ENCODE data around the gene SLC25A21.
"Not testable (repeated sequence)": the region's sequence is repeated elsewhere in the genome, so short reads cannot be mapped to it uniquely, and the experiment has no call there.

The SLC25A21 gene

DNA sequence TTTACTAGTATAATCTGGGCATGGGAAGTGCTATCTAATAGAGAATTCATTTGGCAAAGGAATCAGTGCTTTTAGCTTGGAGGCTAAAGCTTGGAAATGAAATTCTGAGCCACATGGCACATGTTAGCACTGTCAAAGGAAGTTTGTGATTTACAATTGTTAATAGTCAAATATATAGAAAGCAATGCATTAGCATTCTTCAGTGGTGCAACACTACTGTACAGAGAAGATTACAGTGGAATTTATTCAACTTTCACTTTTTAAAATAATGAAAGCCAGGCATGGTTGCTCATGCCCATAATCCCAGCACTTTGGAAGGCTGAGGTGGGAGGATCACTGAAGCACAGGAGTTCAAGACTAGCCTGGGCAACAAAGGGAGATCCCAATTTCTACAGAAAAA is 464.8 kb downstream of the SLC25A21 start:
- no peak overlapping the region for H3K9ac ChIP-seq (ENCODE audit: low read depth, low read length)
- no peaks in the 10 kb centered on the region for H3K4me1 ChIP-seq (ENCODE audit: control insufficient read depth, insufficient read depth, low read length)
- H3K4me3 ChIP-seq (ENCODE audit: low read length), result no peak overlapping the region
- H3K9me3 ChIP-seq (replicated peaks; ENCODE audit: low read length), result no peaks in the 10 kb centered on the region
- H3K27me3 ChIP-seq (ENCODE audit: control insufficient read depth, insufficient read depth, low read length), result peaks cover 22% of the 10 kb centered on the region
- no peaks in the 10 kb centered on the region for H3K36me3 ChIP-seq (ENCODE audit: insufficient read depth, low read length)
- no peak overlapping the region for H3K4me2 ChIP-seq (ENCODE audit: low read length)

- Histone ChIP-seq H3K4me2 (ENCODE audit: low read length) (no peak overlapping the region), H3K9me3 (replicated peaks; ENCODE audit: low read length) (no peaks in the 10 kb centered on the region), H3K9ac (ENCODE audit: low read depth, low read length) (no peak overlapping the region), H3K4me3 (ENCODE audit: low read length) (no peak overlapping the region), H3K4me1 (ENCODE audit: control insufficient read depth, insufficient read depth, low read length) (no peaks in the 10 kb centered on the region), H3K27me3 (ENCODE audit: control insufficient read depth, insufficient read depth, low read length) (peaks cover 6% of the 10 kb centered on the region), H3K36me3 (ENCODE audit: insufficient read depth, low read length) (no peaks in the 10 kb centered on the region)
These were observed 469.9 kb downstream of the SLC25A21 start for GRCh38 chr14:36702474-36702873.

DNA sequence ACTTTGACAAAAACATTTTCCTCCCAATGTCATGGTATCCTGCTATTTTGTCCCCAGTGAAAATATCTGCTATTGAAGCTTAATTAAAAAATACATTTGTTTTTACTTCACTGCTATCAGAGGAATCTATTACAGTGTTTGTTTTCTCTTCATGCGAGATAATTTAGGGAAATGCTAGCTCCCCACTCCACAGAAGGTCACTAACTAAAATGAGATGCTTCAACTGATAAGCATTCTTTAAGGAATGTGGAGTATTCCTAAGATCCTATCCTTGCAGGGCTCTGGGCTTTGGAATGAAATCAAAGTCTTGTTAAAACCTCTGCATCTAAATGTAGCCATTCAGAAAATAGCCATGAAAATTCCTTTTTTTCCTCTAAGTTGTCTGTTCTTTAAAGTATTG is 471.3 kb downstream of the SLC25A21 start:
- Histone ChIP-seq H3K9ac (ENCODE audit: low read depth, low read length) (no peak overlapping the region), H3K4me3 (ENCODE audit: low read length) (no peak overlapping the region), H3K4me1 (ENCODE audit: control insufficient read depth, insufficient read depth, low read length) (no peaks in the 10 kb centered on the region), H3K36me3 (ENCODE audit: insufficient read depth, low read length) (no peaks in the 10 kb centered on the region), H3K27me3 (ENCODE audit: control insufficient read depth, insufficient read depth, low read length) (peaks cover 3% of the 10 kb centered on the region), H3K4me2 (ENCODE audit: low read length) (no peak overlapping the region), H3K9me3 (replicated peaks; ENCODE audit: low read length) (no peaks in the 10 kb centered on the region)

GRCh38 chr14:36700651-36701050 is 471.8 kb downstream of the SLC25A21 start:
- no peaks in the 10 kb centered on the region for H3K36me3 ChIP-seq (ENCODE audit: insufficient read depth, low read length)
- H3K4me1 ChIP-seq (ENCODE audit: control insufficient read depth, insufficient read depth, low read length), result no peaks in the 10 kb centered on the region
- no peak overlapping the region for H3K4me3 ChIP-seq (ENCODE audit: low read length)
- no peak overlapping the region for H3K9ac ChIP-seq (ENCODE audit: low read depth, low read length)
- H3K4me2 ChIP-seq (ENCODE audit: low read length), result no peak overlapping the region
- H3K9me3 ChIP-seq (replicated peaks; ENCODE audit: low read length), result no peaks in the 10 kb centered on the region
- peaks cover 3% of the 10 kb centered on the region for H3K27me3 ChIP-seq (ENCODE audit: control insufficient read depth, insufficient read depth, low read length)

- H3K36me3 ChIP-seq (ENCODE audit: insufficient read depth, low read length); H3K9me3 ChIP-seq (replicated peaks; ENCODE audit: low read length); H3K4me3 ChIP-seq (ENCODE audit: low read length); H3K4me2 ChIP-seq (ENCODE audit: low read length); H3K4me1 ChIP-seq (ENCODE audit: control insufficient read depth, insufficient read depth, low read length); H3K27me3 ChIP-seq (ENCODE audit: control insufficient read depth, insufficient read depth, low read length); H3K9ac ChIP-seq (ENCODE audit: low read depth, low read length): not testable (repeated sequence)
These were observed 473.0 kb downstream of the SLC25A21 start for GRCh38 chr14:36699420-36699819.

- Histone ChIP-seq H3K9ac (ENCODE audit: low read depth, low read length) (no peak overlapping the region), H3K4me2 (ENCODE audit: low read length) (no peak overlapping the region), H3K27me3 (ENCODE audit: control insufficient read depth, insufficient read depth, low read length) (no peaks in the 10 kb centered on the region), H3K4me3 (ENCODE audit: low read length) (no peak overlapping the region), H3K9me3 (replicated peaks; ENCODE audit: low read length) (no peaks in the 10 kb centered on the region), H3K4me1 (ENCODE audit: control insufficient read depth, insufficient read depth, low read length) (peaks cover 9% of the 10 kb centered on the region), H3K36me3 (ENCODE audit: insufficient read depth, low read length) (no peaks in the 10 kb centered on the region)
These were observed 481.9 kb downstream of the SLC25A21 start for GRCh38 chr14:36690311-36691040.

DNA sequence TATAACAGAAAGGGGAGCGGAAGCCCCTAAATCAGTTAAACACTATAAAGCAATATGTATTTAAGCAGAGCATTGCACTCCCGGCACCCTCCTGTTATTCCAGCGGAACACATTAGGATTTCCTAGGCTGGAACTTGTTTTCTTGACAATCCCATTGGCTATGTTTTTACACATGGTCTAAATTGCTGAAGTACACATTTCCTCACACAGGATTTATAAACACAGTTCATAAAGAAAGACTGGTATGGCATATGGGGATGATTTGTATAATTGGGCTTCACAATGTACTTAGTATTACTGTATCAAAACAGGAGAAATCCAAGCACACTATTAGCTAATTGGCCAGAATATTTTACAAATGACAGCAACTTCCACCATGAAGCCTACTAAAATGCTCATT is 487.5 kb downstream of the SLC25A21 start:
- no peak overlapping the region for H3K4me2 ChIP-seq (ENCODE audit: low read length)
- no peaks in the 10 kb centered on the region for H3K9me3 ChIP-seq (replicated peaks; ENCODE audit: low read length)
- no peak overlapping the region for H3K4me3 ChIP-seq (ENCODE audit: low read length)
- H3K36me3 ChIP-seq (ENCODE audit: insufficient read depth, low read length), result no peaks in the 10 kb centered on the region
- H3K9ac ChIP-seq (ENCODE audit: low read depth, low read length), result no peak overlapping the region
- no peaks in the 10 kb centered on the region for H3K27me3 ChIP-seq (ENCODE audit: control insufficient read depth, insufficient read depth, low read length)
- H3K4me1 ChIP-seq (ENCODE audit: control insufficient read depth, insufficient read depth, low read length), result no peaks in the 10 kb centered on the region

- Histone ChIP-seq H3K27me3 (ENCODE audit: control insufficient read depth, insufficient read depth, low read length) (no peaks in the 10 kb centered on the region), H3K9ac (ENCODE audit: low read depth, low read length) (no peak overlapping the region), H3K36me3 (ENCODE audit: insufficient read depth, low read length) (no peaks in the 10 kb centered on the region), H3K9me3 (replicated peaks; ENCODE audit: low read length) (no peaks in the 10 kb centered on the region), H3K4me3 (ENCODE audit: low read length) (no peak overlapping the region), H3K4me2 (ENCODE audit: low read length) (no peak overlapping the region), H3K4me1 (ENCODE audit: control insufficient read depth, insufficient read depth, low read length) (no peaks in the 10 kb centered on the region)
These were observed 489.2 kb downstream of the SLC25A21 start for GRCh38 chr14:36683083-36683724.

- H3K9me3 ChIP-seq (replicated peaks; ENCODE audit: low read length), result no peaks in the 10 kb centered on the region
- H3K4me3 ChIP-seq (ENCODE audit: low read length), result no peak overlapping the region
- H3K36me3 ChIP-seq (ENCODE audit: insufficient read depth, low read length), result peaks cover 3% of the 10 kb centered on the region
- no peaks in the 10 kb centered on the region for H3K4me1 ChIP-seq (ENCODE audit: control insufficient read depth, insufficient read depth, low read length)
- H3K27me3 ChIP-seq (ENCODE audit: control insufficient read depth, insufficient read depth, low read length), result no peaks in the 10 kb centered on the region
- H3K4me2 ChIP-seq (ENCODE audit: low read length), result no peak overlapping the region
- H3K9ac ChIP-seq (ENCODE audit: low read depth, low read length), result no peak overlapping the region
These were observed 490.1 kb downstream of the SLC25A21 start for GRCh38 chr14:36682338-36682737.

GRCh38 chr14:36676236-36676635 is 496.2 kb downstream of the SLC25A21 start:
- no peaks in the 10 kb centered on the region for H3K9me3 ChIP-seq (replicated peaks; ENCODE audit: low read length)
- H3K4me2 ChIP-seq (ENCODE audit: low read length), result no peak overlapping the region
- no peaks in the 10 kb centered on the region for H3K27me3 ChIP-seq (ENCODE audit: control insufficient read depth, insufficient read depth, low read length)
- no peak overlapping the region for H3K9ac ChIP-seq (ENCODE audit: low read depth, low read length)
- no peaks in the 10 kb centered on the region for H3K4me1 ChIP-seq (ENCODE audit: control insufficient read depth, insufficient read depth, low read length)
- H3K4me3 ChIP-seq (ENCODE audit: low read length), result no peak overlapping the region
- peaks cover 18% of the 10 kb centered on the region for H3K36me3 ChIP-seq (ENCODE audit: insufficient read depth, low read length)

DNA sequence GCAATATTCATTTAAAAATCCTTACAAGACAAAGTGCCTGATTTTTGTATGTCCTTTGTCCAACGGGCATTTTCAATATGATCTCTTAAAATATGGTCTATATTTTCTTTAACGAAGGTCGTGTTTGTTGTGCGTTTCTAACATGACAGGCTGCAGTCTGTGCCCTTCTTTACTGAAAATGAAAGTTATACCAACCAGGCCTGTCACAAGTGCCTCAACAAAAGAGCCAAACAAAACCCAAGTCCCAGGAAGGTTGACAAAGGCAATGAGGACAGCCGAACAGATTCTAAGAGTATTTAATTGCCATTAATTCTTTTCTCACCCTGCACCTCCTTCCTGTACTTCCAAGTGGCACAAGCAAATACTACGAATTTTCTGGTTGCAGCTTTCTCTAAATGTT is 496.8 kb downstream of the SLC25A21 start:
- H3K4me2 ChIP-seq (ENCODE audit: low read length), result no peak overlapping the region

GRCh38 chr14:36674659-36675058 is 497.7 kb downstream of the SLC25A21 start:
- no peak overlapping the region for H3K9ac ChIP-seq (ENCODE audit: low read depth, low read length)
- H3K4me2 ChIP-seq (ENCODE audit: low read length), result no peak overlapping the region
- H3K36me3 ChIP-seq (ENCODE audit: insufficient read depth, low read length), result peaks cover 18% of the 10 kb centered on the region
- no peaks in the 10 kb centered on the region for H3K4me1 ChIP-seq (ENCODE audit: control insufficient read depth, insufficient read depth, low read length)
- H3K9me3 ChIP-seq (replicated peaks; ENCODE audit: low read length), result no peaks in the 10 kb centered on the region
- no peak overlapping the region for H3K4me3 ChIP-seq (ENCODE audit: low read length)
- no peaks in the 10 kb centered on the region for H3K27me3 ChIP-seq (ENCODE audit: control insufficient read depth, insufficient read depth, low read length)

More for the DNA sequence above, 496.8 kb downstream of the SLC25A21 start:
- peaks cover 18% of the 10 kb centered on the region for H3K36me3 ChIP-seq (ENCODE audit: insufficient read depth, low read length)
- no peak overlapping the region for H3K9ac ChIP-seq (ENCODE audit: low read depth, low read length)
- no peaks in the 10 kb centered on the region for H3K9me3 ChIP-seq (replicated peaks; ENCODE audit: low read length)
- no peaks in the 10 kb centered on the region for H3K4me1 ChIP-seq (ENCODE audit: control insufficient read depth, insufficient read depth, low read length)
- H3K27me3 ChIP-seq (ENCODE audit: control insufficient read depth, insufficient read depth, low read length), result no peaks in the 10 kb centered on the region
- H3K4me3 ChIP-seq (ENCODE audit: low read length), result no peak overlapping the region
